CD14-positive monocyte (primary cell): ENCODE measurements around the gene ANKLE1. TPM values are rescaled to one million over a fixed set of nuclear protein-coding genes. Genes with fewer than 3 reads are reported as not detected.

Experiments
- DNase-seq, 3 donors: peaks; one replicate each; pipeline ENCODE4 v3.0.0-alpha.2; 2011 to 2022
- H2AFZ ChIP-seq: 2 replicates; pipeline ENCODE4 v1.6.0; 2012; ENCODE audit warnings: mild to moderate bottlenecking, low read depth, low read length, inconsistent platforms; ENCODE audit not compliant: insufficient read depth, poor library complexity, severe bottlenecking
- H3K27ac ChIP-seq, 2 donors: 1 replicate in 1 of 2; 2 replicates in 1 of 2; pipeline ENCODE4 v1.5.1; 2012 to 2013; ENCODE audit warnings: low read length in 2 of 2, control low read depth in 1 of 2, inconsistent platforms in 1 of 2, low read depth in 1 of 2, mild to moderate bottlenecking in 1 of 2
- H3K27me3 ChIP-seq, 2 donors: one replicate each; pipeline versions ENCODE4 v1.6.0 to v1.6.1; 2011 to 2013; ENCODE audit warnings: low read length in 2 of 2; ENCODE audit not compliant: control insufficient read depth in 2 of 2, insufficient read depth in 2 of 2
- H3K36me3 ChIP-seq, 2 donors: replicated peaks in 1 of 2; 1 replicate in 1 of 2; 2 replicates in 1 of 2; pipeline versions ENCODE4 v1.5.1 to v1.6.1; 2012 to 2013; ENCODE audit warnings: low read length in 2 of 2, control low read depth in 1 of 2, inconsistent platforms in 1 of 2, mild to moderate bottlenecking in 1 of 2; ENCODE audit not compliant: insufficient read depth in 2 of 2, control insufficient read depth in 1 of 2
- H3K4me1 ChIP-seq, 2 donors: 1 replicate in 1 of 2; 2 replicates in 1 of 2; pipeline versions ENCODE4 v1.5.1 to v1.6.1; 2012 to 2013; ENCODE audit warnings: low read length in 2 of 2, control low read depth in 1 of 2, inconsistent platforms in 1 of 2, mild to moderate bottlenecking in 1 of 2, moderate library complexity in 1 of 2; ENCODE audit not compliant: insufficient read depth in 2 of 2, control insufficient read depth in 1 of 2
- H3K4me2 ChIP-seq: replicated peaks from 2 replicates; pipeline ENCODE3; 2012; ENCODE audit warnings: low read length, moderate library complexity, mild to moderate bottlenecking; ENCODE audit not compliant: poor library complexity, severe bottlenecking; ENCODE audit errors: extremely low read depth
- H3K4me3 ChIP-seq, 3 experiments: fragments of 200-600 bp in 1 of 3; sonication (generic) in 1 of 3; replicated peaks in 1 of 3; 1 replicate in 2 of 3; 2 replicates in 1 of 3; pipeline ENCODE4 v1.5.1; 2011 to 2013; ENCODE audit warnings: low read length in 3 of 3, mild to moderate bottlenecking in 3 of 3, control low read depth in 2 of 3, low read depth in 2 of 3, inconsistent platforms in 1 of 3, moderate library complexity in 1 of 3
- H3K79me2 ChIP-seq: 2 replicates; pipeline ENCODE4 v1.6.0; 2012; ENCODE audit warnings: mild to moderate bottlenecking, control low read depth, inconsistent platforms, low read length, moderate library complexity; ENCODE audit not compliant: insufficient read depth
- H3K9ac ChIP-seq: 2 replicates; pipeline ENCODE4 v1.6.0; 2017; ENCODE audit warnings: low read length, mild to moderate bottlenecking; ENCODE audit not compliant: insufficient read depth, poor library complexity, severe bottlenecking
- H3K9me3 ChIP-seq, 2 donors: replicated peaks in 1 of 2; 1 replicate in 1 of 2; 2 replicates in 1 of 2; pipeline versions ENCODE4 v1.5.1 to v1.6.1; 2012 to 2013; ENCODE audit warnings: low read length in 2 of 2, control low read depth in 1 of 2; ENCODE audit not compliant: control insufficient read depth in 1 of 2, insufficient read depth in 1 of 2
- H4K20me1 ChIP-seq: 2 replicates; pipeline ENCODE4 v1.6.0; 2012; ENCODE audit warnings: mild to moderate bottlenecking, low read length, control low read depth, moderate library complexity; ENCODE audit not compliant: insufficient read depth
- H3K27ac Mint-ChIP-seq, 7 donors: one replicate each; pipeline ENCODE4 v1.8.0; 2020; ENCODE audit warnings: mild to moderate bottlenecking in 7 of 7, mixed read lengths in 7 of 7, moderate library complexity in 6 of 7, inconsistent platforms in 2 of 7
- H3K27me3 Mint-ChIP-seq, 3 donors: one replicate each; pipeline ENCODE4 v1.8.0; 2021 to 2022; ENCODE audit warnings: low read depth in 3 of 3, mild to moderate bottlenecking in 3 of 3, mixed read lengths in 3 of 3, moderate library complexity in 3 of 3, inconsistent platforms in 1 of 3
- H3K36me3 Mint-ChIP-seq, 2 donors: one replicate each; pipeline ENCODE4 v1.8.0; 2020; ENCODE audit warnings: mixed read lengths in 2 of 2, inconsistent platforms in 1 of 2, mild to moderate bottlenecking in 1 of 2
- H3K4me1 Mint-ChIP-seq: one replicate; pipeline ENCODE4 v1.8.0; 2020; ENCODE audit warnings: mild to moderate bottlenecking, mixed read lengths
- H3K4me3 Mint-ChIP-seq, 2 donors: one replicate each; pipeline ENCODE4 v1.8.0; 2020; ENCODE audit warnings: mild to moderate bottlenecking in 2 of 2, mixed read lengths in 2 of 2, moderate library complexity in 1 of 2
- H3K9me3 Mint-ChIP-seq, 7 donors: one replicate each; pipeline ENCODE4 v1.8.0; 2020 to 2022; ENCODE audit warnings: mixed read lengths in 7 of 7, mild to moderate bottlenecking in 6 of 7, moderate library complexity in 6 of 7, inconsistent platforms in 2 of 7
- WGBS: methylation state at CpG from one replicate; pipeline ENCODE4 v1.1.5; 2013; ENCODE audit warnings: missing lambda C conversion rate; ENCODE audit not compliant: insufficient coverage; 5-methylcytosine and 5-hydroxymethylcytosine counted together
- intact Hi-C, 2 donors: fragments of 100-400 bp; cut with micrococcal nuclease; formaldehyde crosslinking; loops; one replicate each; pipeline versions ENCODE4 v1.15.0 to v1.15.1; 2023
- polyA plus RNA-seq, 3 donors: library from polyadenylated mRNA; depleted of rRNA in 1 of 3; unstranded in 2 of 3; stranded (reverse) in 1 of 3; fragments of 300-500 nt in 2 of 3; fragments of >200 nt in 1 of 3; fragmentation: Illumina TruSeq in 2 of 3; gene quantifications; 1 replicate in 2 of 3; 2 replicates in 1 of 3; pipeline ENCODE4 v1.2.3, GENCODE V29; 2012 to 2021
- TF ChIP-seq, protein P1 (sequence below): fragments of 200-600 bp; IDR thresholded peaks from one replicate; pipeline ENCODE4 v1.8.0; 2022; ENCODE audit warnings: antibody characterized with exemption, mild to moderate bottlenecking

ANKLE1 gene
- polyA plus RNA-seq, 3 donors, result 1.3 to 8.5 (median 2.2) TPM

DNA sequence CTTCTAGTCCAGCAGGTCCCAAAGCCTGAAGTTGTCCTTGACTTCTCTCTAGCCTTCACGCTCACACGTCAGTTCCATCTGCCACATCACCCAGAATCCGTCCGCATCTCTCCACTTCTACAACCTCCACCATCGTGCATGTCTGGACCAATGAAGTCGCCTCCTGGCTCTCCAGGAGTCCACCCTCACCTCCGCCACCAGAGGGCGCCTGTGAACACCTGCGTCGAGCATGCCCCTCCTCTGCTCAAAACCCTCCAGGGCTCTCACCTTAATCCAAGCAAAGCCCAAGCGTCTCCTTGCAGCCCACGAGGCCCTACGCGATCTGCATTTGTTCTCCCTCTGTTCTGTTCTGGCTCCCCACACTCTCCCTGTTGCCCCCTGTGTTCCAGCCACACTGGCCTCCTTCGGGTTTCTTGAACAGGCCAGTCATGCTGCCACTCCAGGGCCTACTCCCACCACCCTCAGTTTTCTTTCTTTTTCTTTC, 20.8 kb upstream of the ANKLE1 start:
- TF ChIP-seq, protein P1, sequence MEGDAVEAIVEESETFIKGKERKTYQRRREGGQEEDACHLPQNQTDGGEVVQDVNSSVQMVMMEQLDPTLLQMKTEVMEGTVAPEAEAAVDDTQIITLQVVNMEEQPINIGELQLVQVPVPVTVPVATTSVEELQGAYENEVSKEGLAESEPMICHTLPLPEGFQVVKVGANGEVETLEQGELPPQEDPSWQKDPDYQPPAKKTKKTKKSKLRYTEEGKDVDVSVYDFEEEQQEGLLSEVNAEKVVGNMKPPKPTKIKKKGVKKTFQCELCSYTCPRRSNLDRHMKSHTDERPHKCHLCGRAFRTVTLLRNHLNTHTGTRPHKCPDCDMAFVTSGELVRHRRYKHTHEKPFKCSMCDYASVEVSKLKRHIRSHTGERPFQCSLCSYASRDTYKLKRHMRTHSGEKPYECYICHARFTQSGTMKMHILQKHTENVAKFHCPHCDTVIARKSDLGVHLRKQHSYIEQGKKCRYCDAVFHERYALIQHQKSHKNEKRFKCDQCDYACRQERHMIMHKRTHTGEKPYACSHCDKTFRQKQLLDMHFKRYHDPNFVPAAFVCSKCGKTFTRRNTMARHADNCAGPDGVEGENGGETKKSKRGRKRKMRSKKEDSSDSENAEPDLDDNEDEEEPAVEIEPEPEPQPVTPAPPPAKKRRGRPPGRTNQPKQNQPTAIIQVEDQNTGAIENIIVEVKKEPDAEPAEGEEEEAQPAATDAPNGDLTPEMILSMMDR, result peak; percentile 96
- WGBS, result 34% methylated on average over 14 of the region's 15 CpGs

DNA sequence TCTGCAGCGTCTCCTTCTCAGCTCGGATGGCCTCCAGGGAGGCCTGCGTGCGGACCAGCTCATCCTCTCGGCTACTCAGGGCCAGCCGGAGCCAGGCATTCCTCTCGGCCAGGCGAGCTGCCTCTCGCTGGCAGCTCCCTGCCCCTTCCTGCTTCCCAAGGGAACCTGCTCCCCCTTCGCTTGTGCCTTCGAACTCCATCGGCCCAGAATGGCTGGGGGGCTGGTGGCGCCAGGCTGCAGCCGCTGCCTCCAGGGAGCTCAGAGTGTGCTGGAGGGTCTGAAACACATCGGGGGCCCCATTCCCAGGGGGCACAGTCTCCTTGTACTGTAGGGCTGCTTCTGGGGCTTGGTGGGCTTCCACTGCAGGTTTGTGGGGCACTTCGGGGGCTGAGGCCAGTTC, 19.1 kb upstream of the ANKLE1 start:
- Histone ChIP-seq H3K4me2 (no peak overlapping the region), H3K36me3 (no peaks in the 10 kb centered on the region), H2AFZ (no peak overlapping the region), H3K9me3 (no peaks in the 10 kb centered on the region), H3K9ac (no peak overlapping the region), H3K79me2 (peaks cover 3% of the 10 kb centered on the region), H4K20me1 (no peaks in the 10 kb centered on the region), H3K27me3 (no peaks in the 10 kb centered on the region), H3K4me3 (no peak overlapping the region), H3K27ac (no peak overlapping the region), H3K4me1 (peaks cover 7 to 8% of the 10 kb centered on the region in 2 donors)
- Mint-ChIP-seq H3K36me3 (no peaks in the 10 kb centered on the region), H3K27ac (no peak overlapping the region), H3K4me1 (peaks cover 20% of the 10 kb centered on the region), H3K27me3 (peaks cover 2 to 5% (median 3%) of the 10 kb centered on the region in 3 donors), H3K4me3 (no peak overlapping the region), H3K9me3 (peaks cover 0 to 5% (median 0%) of the 10 kb centered on the region in 7 donors)
- TF ChIP-seq, protein P1, result no peak
- no peak for DNase-seq
- intact Hi-C loops, result loop anchor here in 1 of 2 donors (10.0 kb wide), 1 partner anchor 592 kb away; the partner anchor contains the start of gene RPL18A
- 88% methylated on average over 16 of the region's 16 CpGs for WGBS

More for the DNA sequence above, 20.8 kb upstream of the ANKLE1 start:
- H4K20me1 ChIP-seq, result no peaks in the 10 kb centered on the region
- H3K4me3 Mint-ChIP-seq, result peak overlapping the region in 1 of 2 donors; percentile 8
- H3K27me3 ChIP-seq, result no peaks in the 10 kb centered on the region
- no peaks in the 10 kb centered on the region for H3K36me3 ChIP-seq
- H3K4me1 Mint-ChIP-seq, result peaks cover 12% of the 10 kb centered on the region
- no peaks in the 10 kb centered on the region for H3K9me3 ChIP-seq
- no peaks in the 10 kb centered on the region for H3K36me3 Mint-ChIP-seq
- no peaks in the 10 kb centered on the region for H3K79me2 ChIP-seq
- peaks cover 0 to 4% (median 2%) of the 10 kb centered on the region in 3 donors for H3K27me3 Mint-ChIP-seq
- H3K4me1 ChIP-seq, result no peaks in the 10 kb centered on the region
- H3K9ac ChIP-seq, result no peak overlapping the region
- no peak overlapping the region for H3K4me3 ChIP-seq
- DNase-seq, result peak; percentile 74 to 84 (median 75)
- H3K27ac Mint-ChIP-seq, result no peak overlapping the region
- intact Hi-C loops, result loop anchor here in 1 of 2 donors (10.0 kb wide), 1 partner anchor 594 kb away; the partner anchor contains the start of gene RPL18A
- H2AFZ ChIP-seq, result no peak overlapping the region
- no peak overlapping the region for H3K27ac ChIP-seq
- peaks cover 0 to 2% (median 0%) of the 10 kb centered on the region in 7 donors for H3K9me3 Mint-ChIP-seq
- H3K4me2 ChIP-seq, result no peak overlapping the region
